HepG2 (cell line): Measurements from ENCODE around the gene CAGE1. TPM values are rescaled to one million over a fixed set of nuclear protein-coding genes. Genes with fewer than 3 reads are reported as not detected.

Experiments used
- ATAC-seq: fragments of 200-7000 bp; cut with Tn5 transposase; 3 replicates; pipeline ENCODE4 v1.9.1; 2020; ENCODE audit warnings: mild to moderate bottlenecking, moderate library complexity
- BruUV-seq: library from RNA; stranded (reverse); fragments of 400-500 nt; replicated peaks from 2 replicates; lab custom pipeline; 2021; lab: Mats Ljungman, UMichigan
- CTCF ChIA-PET: fragments of 300-600 bp; formaldehyde crosslinking; extraction: SDS; loops from one replicate; lab custom pipeline; 2021; ENCODE audit warnings: low total read pairs, inconsistent platforms, low intra/inter-chr PET ratio; lab: Yijun Ruan, JAX
- POLR2A ChIA-PET: fragments of 350-600 bp; sonication (Branson Sonifier 250); formaldehyde crosslinking; loops from one replicate; lab custom pipeline; 2020; ENCODE audit warnings: antibody characterized with exemption, inconsistent platforms; lab: Yijun Ruan, JAX
- DNase-seq: peaks from one replicate; pipeline ENCODE4 v3.0.0-alpha.2; 2015; ENCODE audit warnings: low spot score
- FAIRE-seq: peaks from 3 replicates; lab custom pipeline; 2011; peaks lifted over from hg19 to GRCh38; lab: Jason Lieb, UNC
- H2AFZ ChIP-seq: one replicate; pipeline ENCODE4 v1.6.1; 2011; ENCODE audit warnings: low read length, inconsistent platforms
- H3K27ac ChIP-seq: fragments of 300-600 bp; 3 replicates; pipeline ENCODE4 v1.8.0; 2011; ENCODE audit warnings: mixed run types, mild to moderate bottlenecking, mixed read lengths, low read length, inconsistent platforms; ENCODE audit not compliant: insufficient read depth; ENCODE audit errors: extremely low read length
- H3K27me3 ChIP-seq, 2 experiments: fragments of 200-600 bp in 1 of 2; 2 replicates in 1 of 2; 3 replicates in 1 of 2; pipeline versions ENCODE4 v1.6.0 to v1.8.0; 2011; ENCODE audit warnings: low read length in 2 of 2, mild to moderate bottlenecking in 2 of 2, moderate library complexity in 2 of 2, inconsistent platforms in 1 of 2; ENCODE audit not compliant: insufficient read depth in 2 of 2, control insufficient read depth in 1 of 2
- H3K36me3 ChIP-seq, 2 experiments: fragments of 200-600 bp in 1 of 2; replicated peaks in 1 of 2; 2 replicates in 1 of 2; 3 replicates in 1 of 2; pipeline versions ENCODE4 v1.5.1 to v1.8.0; 2011; ENCODE audit warnings: low read length in 2 of 2, inconsistent platforms in 1 of 2; ENCODE audit not compliant: insufficient read depth in 2 of 2, control insufficient read depth in 1 of 2
- H3K4me1 ChIP-seq: 2 replicates; pipeline ENCODE4 v1.5.1; 2012; ENCODE audit warnings: low read length, inconsistent platforms; ENCODE audit not compliant: insufficient read depth
- H3K4me2 ChIP-seq: 2 replicates; pipeline ENCODE4 v1.6.0; 2011; ENCODE audit warnings: low read depth, low read length, inconsistent platforms
- H3K4me3 ChIP-seq, 3 experiments: fragments of 200-600 bp in 1 of 3; sonication (generic), shearing (Covaris generic) in 1 of 3; replicated peaks in 1 of 3; 2 replicates each; pipeline ENCODE4 v1.5.1; 2011 to 2016; ENCODE audit warnings: low read length in 3 of 3, inconsistent platforms in 2 of 3, low read depth in 2 of 3, mild to moderate bottlenecking in 2 of 3, control low read depth in 1 of 3, mixed read lengths in 1 of 3; ENCODE audit not compliant: insufficient read depth in 1 of 3
- H3K79me2 ChIP-seq: one replicate; pipeline ENCODE4 v1.6.1; 2011; ENCODE audit warnings: low read length, inconsistent platforms; ENCODE audit not compliant: insufficient read depth
- H3K9ac ChIP-seq: 2 replicates; pipeline ENCODE4 v1.6.0; 2011; ENCODE audit warnings: mild to moderate bottlenecking, low read depth, low read length, inconsistent platforms; ENCODE audit not compliant: insufficient read depth
- H3K9me3 ChIP-seq: 2 replicates; pipeline ENCODE4 v1.5.1; 2012; ENCODE audit warnings: mild to moderate bottlenecking, low read length
- H4K20me1 ChIP-seq: 2 replicates; pipeline ENCODE4 v1.6.0; 2011; ENCODE audit warnings: inconsistent platforms, mild to moderate bottlenecking, low read length, moderate library complexity; ENCODE audit not compliant: insufficient read depth
- BRD4 ChIP-seq: sonication (generic); formaldehyde crosslinking; IDR thresholded peaks from 2 replicates; pipeline ENCODE4 v1.4.0; 2020; ENCODE audit warnings: missing genetic modification reagents
- EP300 ChIP-seq, 3 experiments: sonication (generic) in 1 of 3; formaldehyde crosslinking in 1 of 3; IDR thresholded peaks; 2 replicates each; pipeline versions ENCODE4 v1.5.1 to v1.6.1; 2011 to 2020; ENCODE audit warnings: low read depth in 2 of 3, low read length in 2 of 3, borderline replicate concordance in 1 of 3, improper control_type of control experiment in 1 of 3, mild to moderate bottlenecking in 1 of 3, missing genetic modification reagents in 1 of 3, moderate library complexity in 1 of 3
- FLYWCH1 ChIP-seq: sonication (generic); formaldehyde crosslinking; IDR thresholded peaks from 2 replicates; pipeline ENCODE4 v1.8.1; 2023; ENCODE audit warnings: mild to moderate bottlenecking, missing genetic modification reagents
- GFI1 ChIP-seq: sonication (generic); formaldehyde crosslinking; IDR thresholded peaks from 2 replicates; pipeline ENCODE4 v1.5.0; 2020; ENCODE audit warnings: missing genetic modification reagents, mild to moderate bottlenecking, borderline replicate concordance
- HES4 ChIP-seq: sonication (generic); formaldehyde crosslinking; IDR thresholded peaks from 2 replicates; pipeline ENCODE4 v1.9.0; 2021; ENCODE audit warnings: mild to moderate bottlenecking, missing genetic modification reagents, borderline replicate concordance
- HOXD1 ChIP-seq: sonication (generic); formaldehyde crosslinking; IDR thresholded peaks from 2 replicates; pipeline ENCODE4 v1.5.0; 2020; ENCODE audit warnings: missing genetic modification reagents
- POLR2G ChIP-seq: fragments of 200-400 bp; formaldehyde crosslinking; IDR thresholded peaks from 2 replicates; pipeline ENCODE4 v1.6.1; 2018; ENCODE audit warnings: mild to moderate bottlenecking, low read depth, low read length, moderate library complexity
- ZNF841 ChIP-seq: sonication (generic); formaldehyde crosslinking; IDR thresholded peaks from 2 replicates; pipeline ENCODE4 v1.8.1; 2023; ENCODE audit warnings: missing genetic modification reagents, borderline replicate concordance
- ZSCAN31 ChIP-seq: sonication (generic); formaldehyde crosslinking; IDR thresholded peaks from 2 replicates; pipeline ENCODE4 v1.5.0; 2020; ENCODE audit warnings: low read depth, mild to moderate bottlenecking, missing genetic modification reagents
- WGBS: methylation state at CpG from one replicate; pipeline ENCODE4 v1.1.6; 2017; ENCODE audit warnings: low lambda C conversion rate; 5-methylcytosine and 5-hydroxymethylcytosine counted together
- in situ Hi-C: cut with HindIII; loops from 2 replicates; pipeline ENCODE4 v1.10.0; 2017; ENCODE audit warnings: low pct_unique_long_range_greater_than_20kb; ENCODE audit not compliant: extremely low pct_ligation_motif_present
- intact Hi-C: fragments of 100-400 bp; cut with micrococcal nuclease; formaldehyde crosslinking; loops from one replicate; pipeline ENCODE4 v1.10.0; 2022; ENCODE audit not compliant: unreplicated experiment
- polyA plus RNA-seq, 8 experiments: library from polyadenylated mRNA; depleted of rRNA in 3 of 8; stranded (reverse) in 7 of 8; unstranded in 1 of 8; fragments of >200 nt; fragmentation: Illumina TruSeq in 4 of 8; extraction: Trizol in 4 of 8; gene quantifications; 2 replicates each; pipeline versions ENCODE4 v1.2.1 to v1.2.3, GENCODE V29; 2011 to 2016; ENCODE audit warnings: low read depth in 4 of 8, missing spikeins in 1 of 8, mixed read lengths in 1 of 8; ENCODE audit not compliant: insufficient read depth in 1 of 8
- total RNA-seq, 5 experiments: library from RNA; depleted of rRNA; stranded (reverse); fragments of >200 nt; fragmentation: Illumina TruSeq; extraction: Trizol; gene quantifications; 2 replicates each; pipeline ENCODE4 v1.2.3, GENCODE V29; 2016; ENCODE audit warnings: low read depth in 1 of 5
- TF ChIP-seq, protein P1 (sequence below): sonication (generic); formaldehyde crosslinking; IDR thresholded peaks from 2 replicates; pipeline ENCODE4 v1.5.0; 2020; ENCODE audit warnings: mild to moderate bottlenecking, missing genetic modification reagents, moderate library complexity
- TF ChIP-seq, protein P2 (sequence below): sonication (generic); formaldehyde crosslinking; IDR thresholded peaks from 2 replicates; pipeline ENCODE4 v1.4.0; 2020; ENCODE audit warnings: missing genetic modification reagents, low read depth, mild to moderate bottlenecking, borderline replicate concordance
- TF ChIP-seq, protein P3 (sequence below), 2 experiments: sonication (generic) in 1 of 2; formaldehyde crosslinking in 1 of 2; IDR thresholded peaks; 2 replicates each; pipeline versions ENCODE4 v1.4.0 to v1.6.1; 2018 to 2020; ENCODE audit warnings: missing genetic modification reagents in 2 of 2, borderline replicate concordance in 1 of 2, low read depth in 1 of 2, mild to moderate bottlenecking in 1 of 2, missing biosample characterization in 1 of 2

The CAGE1 gene
- total and polyA plus RNA-seq, 2 of the 13 experiments (the other 11 are each of a cell fraction or from before 2014, with no cell fraction given) = 0.03 to 0.15 TPM

DNA sequence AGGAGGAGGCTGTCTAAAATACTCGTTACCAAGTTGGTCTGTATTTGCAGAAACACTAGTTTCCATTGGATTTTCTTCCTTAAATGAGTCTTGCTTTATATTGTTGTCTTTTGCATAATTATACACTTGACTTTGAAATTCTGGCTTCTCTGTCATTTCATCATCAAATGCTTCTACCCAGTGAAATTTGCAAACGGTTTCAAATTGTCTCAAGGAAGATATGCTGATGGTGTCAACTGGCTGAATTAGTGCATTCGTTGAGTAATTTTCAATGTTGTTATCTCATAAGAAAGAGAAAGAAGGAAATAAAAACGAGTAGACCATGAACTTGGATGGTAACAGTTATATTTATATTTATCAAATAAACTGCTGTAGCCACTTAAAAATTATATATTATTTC is 10.8 kb downstream of the CAGE1 start (continued):
- TF ChIP-seq POLR2G (no peak), EP300 (IDR thresholded peaks at IDR 0.05; ENCODE audit: low read depth in 2 of 2, low read length in 2 of 2) (no peak), EP300 (CRISPR knock-in tag; IDR thresholded peaks at IDR 0.05; ENCODE audit: borderline replicate concordance) (no peak), GFI1 (no peak), HES4 (no peak)
- TF ChIP-seq, protein P1, sequence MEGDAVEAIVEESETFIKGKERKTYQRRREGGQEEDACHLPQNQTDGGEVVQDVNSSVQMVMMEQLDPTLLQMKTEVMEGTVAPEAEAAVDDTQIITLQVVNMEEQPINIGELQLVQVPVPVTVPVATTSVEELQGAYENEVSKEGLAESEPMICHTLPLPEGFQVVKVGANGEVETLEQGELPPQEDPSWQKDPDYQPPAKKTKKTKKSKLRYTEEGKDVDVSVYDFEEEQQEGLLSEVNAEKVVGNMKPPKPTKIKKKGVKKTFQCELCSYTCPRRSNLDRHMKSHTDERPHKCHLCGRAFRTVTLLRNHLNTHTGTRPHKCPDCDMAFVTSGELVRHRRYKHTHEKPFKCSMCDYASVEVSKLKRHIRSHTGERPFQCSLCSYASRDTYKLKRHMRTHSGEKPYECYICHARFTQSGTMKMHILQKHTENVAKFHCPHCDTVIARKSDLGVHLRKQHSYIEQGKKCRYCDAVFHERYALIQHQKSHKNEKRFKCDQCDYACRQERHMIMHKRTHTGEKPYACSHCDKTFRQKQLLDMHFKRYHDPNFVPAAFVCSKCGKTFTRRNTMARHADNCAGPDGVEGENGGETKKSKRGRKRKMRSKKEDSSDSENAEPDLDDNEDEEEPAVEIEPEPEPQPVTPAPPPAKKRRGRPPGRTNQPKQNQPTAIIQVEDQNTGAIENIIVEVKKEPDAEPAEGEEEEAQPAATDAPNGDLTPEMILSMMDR = no peak
- TF ChIP-seq, protein P2, sequence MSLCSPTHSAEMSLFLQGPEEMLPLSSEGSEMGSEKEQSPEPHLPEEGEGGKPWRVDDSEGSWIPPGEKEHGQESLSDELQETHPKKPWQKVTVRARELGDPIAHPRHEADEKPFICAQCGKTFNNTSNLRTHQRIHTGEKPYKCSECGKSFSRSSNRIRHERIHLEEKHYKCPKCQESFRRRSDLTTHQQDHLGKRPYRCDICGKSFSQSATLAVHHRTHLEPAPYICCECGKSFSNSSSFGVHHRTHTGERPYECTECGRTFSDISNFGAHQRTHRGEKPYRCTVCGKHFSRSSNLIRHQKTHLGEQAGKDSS = no peak

DNA sequence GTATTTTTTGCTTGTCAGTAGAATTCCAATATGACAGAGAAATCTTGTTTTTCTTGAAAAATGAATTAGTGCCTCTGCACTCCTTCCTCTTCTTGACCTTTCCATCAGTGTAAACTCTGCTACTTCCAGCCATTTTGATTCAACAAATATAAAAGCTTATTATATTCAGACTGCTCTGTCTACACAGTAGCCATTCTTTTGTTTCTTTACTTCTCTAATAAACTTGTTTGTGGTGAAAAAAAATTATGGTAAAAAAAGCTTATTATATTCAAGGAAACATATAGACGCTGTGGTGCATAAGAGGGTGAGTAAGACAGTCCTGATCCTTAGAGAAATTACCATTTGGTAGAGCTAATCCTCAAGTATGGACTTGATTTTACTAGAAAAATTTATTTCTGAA is 11.6 kb downstream of the CAGE1 start:
- Histone ChIP-seq H3K9me3 (no peaks in the 10 kb centered on the region), H3K27me3 (peaks cover 0 to 6% of the 10 kb centered on the region in 2 experiments; a peak in 1 of 5 replicates), H4K20me1 (no peaks in the 10 kb centered on the region), H3K9ac (no peak overlapping the region), H3K4me1 (no peaks in the 10 kb centered on the region), H3K4me3 (no peak overlapping the region), H3K79me2 (no peaks in the 10 kb centered on the region), H2AFZ (no peak overlapping the region), H3K4me2 (no peak overlapping the region), H3K36me3 (no peaks in the 10 kb centered on the region), H3K27ac (no peak overlapping the region)
- FAIRE-seq = no peak
- DNase-seq = no peak
- in situ Hi-C loops = no loop called here
- ATAC-seq = no peak
- BruUV-seq = no TSS peak
- POLR2A ChIA-PET = no interaction called here
- intact Hi-C loops = no loop called here
- CTCF ChIA-PET = no interaction called here
- WGBS = 54% methylated on average over 1 of the region's 1 CpG
- TF ChIP-seq ZSCAN31 = no peak
- no peak for TF ChIP-seq ZNF841 (CRISPR knock-in tag)
- TF ChIP-seq FLYWCH1 = no peak
- TF ChIP-seq, protein P3, sequence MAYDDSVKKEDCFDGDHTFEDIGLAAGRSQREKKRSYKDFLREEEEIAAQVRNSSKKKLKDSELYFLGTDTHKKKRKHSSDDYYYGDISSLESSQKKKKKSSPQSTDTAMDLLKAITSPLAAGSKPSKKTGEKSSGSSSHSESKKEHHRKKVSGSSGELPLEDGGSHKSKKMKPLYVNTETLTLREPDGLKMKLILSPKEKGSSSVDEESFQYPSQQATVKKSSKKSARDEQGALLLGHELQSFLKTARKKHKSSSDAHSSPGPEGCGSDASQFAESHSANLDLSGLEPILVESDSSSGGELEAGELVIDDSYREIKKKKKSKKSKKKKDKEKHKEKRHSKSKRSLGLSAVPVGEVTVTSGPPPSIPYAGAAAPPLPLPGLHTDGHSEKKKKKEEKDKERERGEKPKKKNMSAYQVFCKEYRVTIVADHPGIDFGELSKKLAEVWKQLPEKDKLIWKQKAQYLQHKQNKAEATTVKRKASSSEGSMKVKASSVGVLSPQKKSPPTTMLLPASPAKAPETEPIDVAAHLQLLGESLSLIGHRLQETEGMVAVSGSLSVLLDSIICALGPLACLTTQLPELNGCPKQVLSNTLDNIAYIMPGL (CRISPR knock-in tag; IDR thresholded peaks at IDR 0.05; ENCODE audit: borderline replicate concordance in 1 of 2, low read depth in 1 of 2) = no peak
- no peak for TF ChIP-seq BRD4 (CRISPR knock-in tag)
- no peak for TF ChIP-seq HOXD1 (CRISPR knock-in tag)
